Measurements from ENCODE around the gene PDE4A. TPM values are rescaled to one million over a fixed set of nuclear protein-coding genes. Genes with fewer than 3 reads are reported as not detected.

PDE4A gene
- total and polyA plus RNA-seq, 10 of the 15 experiments (the other 5 are each of a cell fraction or from before 2014, with no cell fraction given), result 0.24 to 13.3 (median 4.9) TPM

DNA sequence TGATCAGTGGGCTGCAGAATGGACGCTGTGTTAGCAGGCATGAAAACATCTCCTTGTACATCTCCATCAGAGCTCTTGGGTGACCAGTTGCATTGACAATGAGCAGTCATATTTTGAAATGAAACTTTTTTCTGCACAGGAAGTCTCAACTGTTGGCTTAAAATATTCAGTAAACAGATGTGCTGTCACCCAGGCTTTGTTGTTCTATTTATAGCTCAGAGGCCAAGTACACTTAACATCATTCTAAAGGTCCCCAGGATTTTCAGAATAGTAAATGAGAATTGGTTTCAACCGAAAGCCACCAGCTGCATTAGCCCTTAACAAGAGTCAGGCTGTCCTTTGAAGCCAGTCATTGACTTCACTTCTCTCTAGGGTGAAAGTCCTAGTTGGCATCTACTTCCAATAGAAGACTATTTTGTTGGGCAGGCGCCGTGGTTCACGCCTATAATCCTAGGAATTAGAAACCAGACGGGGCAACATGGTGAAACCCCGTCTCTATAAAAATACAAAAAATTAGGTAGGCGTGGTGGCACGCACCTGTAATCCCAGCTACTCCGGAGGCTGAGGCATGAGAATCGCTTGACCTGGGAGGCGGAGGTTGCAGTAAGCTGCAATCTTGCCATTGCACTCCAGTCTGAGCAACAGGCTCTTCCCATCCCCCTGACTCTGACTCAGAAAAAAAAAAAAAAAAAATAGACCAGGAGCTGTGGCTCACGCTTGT, 7.9 kb upstream of the PDE4A start (continued):
- TF ChIP-seq IKZF1 (conservative IDR thresholded peaks at IDR 0.05) (peak; percentile 83), KDM1A (IDR thresholded peaks at IDR 0.05; ENCODE audit: borderline replicate concordance) (no peak), ATF7 (IDR thresholded peaks at IDR 0.05; ENCODE audit: low read depth) (peak; percentile 90), RELA (IDR thresholded peaks at IDR 0.05; ENCODE audit: borderline replicate concordance, partially characterized antibody) (no peak), ZNF217 (IDR thresholded peaks at IDR 0.05) (peak; percentile 55; the same call in 1 of the 2 replicates), ZNF384 (IDR thresholded peaks at IDR 0.05; ENCODE audit: borderline replicate concordance, low read depth, low read length) (peak; percentile 27), FOXK2 (IDR thresholded peaks at IDR 0.05) (no peak), NFYB (IDR thresholded peaks at IDR 0.05; ENCODE audit: insufficient read depth, low read depth, low read length) (no peak), SPI1 (IDR thresholded peaks at IDR 0.05; ENCODE audit: borderline replicate concordance, insufficient read depth, low read depth, low read length) (0 out of 2 replicates have a peak, but pooled peaks have one; percentile 38), EP300 (IDR thresholded peaks at IDR 0.05; ENCODE audit: borderline replicate concordance in 1 of 2, control insufficient read depth in 1 of 2, low read depth in 2 of 2, low read length in 2 of 2) (peak in 1 of 2 experiments; percentile 84; a peak in 2 of 4 replicates), SRF (IDR thresholded peaks at IDR 0.05; ENCODE audit: low read depth in 2 of 2, low read length in 2 of 2) (no peak)
- TF ChIP-seq, protein P1, sequence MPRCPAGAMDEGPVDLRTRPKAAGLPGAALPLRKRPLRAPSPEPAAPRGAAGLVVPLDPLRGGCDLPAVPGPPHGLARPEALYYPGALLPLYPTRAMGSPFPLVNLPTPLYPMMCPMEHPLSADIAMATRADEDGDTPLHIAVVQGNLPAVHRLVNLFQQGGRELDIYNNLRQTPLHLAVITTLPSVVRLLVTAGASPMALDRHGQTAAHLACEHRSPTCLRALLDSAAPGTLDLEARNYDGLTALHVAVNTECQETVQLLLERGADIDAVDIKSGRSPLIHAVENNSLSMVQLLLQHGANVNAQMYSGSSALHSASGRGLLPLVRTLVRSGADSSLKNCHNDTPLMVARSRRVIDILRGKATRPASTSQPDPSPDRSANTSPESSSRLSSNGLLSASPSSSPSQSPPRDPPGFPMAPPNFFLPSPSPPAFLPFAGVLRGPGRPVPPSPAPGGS (IDR thresholded peaks at IDR 0.05; ENCODE audit: borderline replicate concordance, insufficient read depth, low read depth, low read length, poor library complexity, severe bottlenecking), result no peak
- TF ChIP-seq, protein P2, sequence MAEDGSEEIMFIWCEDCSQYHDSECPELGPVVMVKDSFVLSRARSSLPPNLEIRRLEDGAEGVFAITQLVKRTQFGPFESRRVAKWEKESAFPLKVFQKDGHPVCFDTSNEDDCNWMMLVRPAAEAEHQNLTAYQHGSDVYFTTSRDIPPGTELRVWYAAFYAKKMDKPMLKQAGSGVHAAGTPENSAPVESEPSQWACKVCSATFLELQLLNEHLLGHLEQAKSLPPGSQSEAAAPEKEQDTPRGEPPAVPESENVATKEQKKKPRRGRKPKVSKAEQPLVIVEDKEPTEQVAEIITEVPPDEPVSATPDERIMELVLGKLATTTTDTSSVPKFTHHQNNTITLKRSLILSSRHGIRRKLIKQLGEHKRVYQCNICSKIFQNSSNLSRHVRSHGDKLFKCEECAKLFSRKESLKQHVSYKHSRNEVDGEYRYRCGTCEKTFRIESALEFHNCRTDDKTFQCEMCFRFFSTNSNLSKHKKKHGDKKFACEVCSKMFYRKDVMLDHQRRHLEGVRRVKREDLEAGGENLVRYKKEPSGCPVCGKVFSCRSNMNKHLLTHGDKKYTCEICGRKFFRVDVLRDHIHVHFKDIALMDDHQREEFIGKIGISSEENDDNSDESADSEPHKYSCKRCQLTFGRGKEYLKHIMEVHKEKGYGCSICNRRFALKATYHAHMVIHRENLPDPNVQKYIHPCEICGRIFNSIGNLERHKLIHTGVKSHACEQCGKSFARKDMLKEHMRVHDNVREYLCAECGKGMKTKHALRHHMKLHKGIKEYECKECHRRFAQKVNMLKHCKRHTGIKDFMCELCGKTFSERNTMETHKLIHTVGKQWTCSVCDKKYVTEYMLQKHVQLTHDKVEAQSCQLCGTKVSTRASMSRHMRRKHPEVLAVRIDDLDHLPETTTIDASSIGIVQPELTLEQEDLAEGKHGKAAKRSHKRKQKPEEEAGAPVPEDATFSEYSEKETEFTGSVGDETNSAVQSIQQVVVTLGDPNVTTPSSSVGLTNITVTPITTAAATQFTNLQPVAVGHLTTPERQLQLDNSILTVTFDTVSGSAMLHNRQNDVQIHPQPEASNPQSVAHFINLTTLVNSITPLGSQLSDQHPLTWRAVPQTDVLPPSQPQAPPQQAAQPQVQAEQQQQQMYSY (CRISPR knock-in tag; IDR thresholded peaks at IDR 0.05), result no peak
- TF ChIP-seq, protein P3, sequence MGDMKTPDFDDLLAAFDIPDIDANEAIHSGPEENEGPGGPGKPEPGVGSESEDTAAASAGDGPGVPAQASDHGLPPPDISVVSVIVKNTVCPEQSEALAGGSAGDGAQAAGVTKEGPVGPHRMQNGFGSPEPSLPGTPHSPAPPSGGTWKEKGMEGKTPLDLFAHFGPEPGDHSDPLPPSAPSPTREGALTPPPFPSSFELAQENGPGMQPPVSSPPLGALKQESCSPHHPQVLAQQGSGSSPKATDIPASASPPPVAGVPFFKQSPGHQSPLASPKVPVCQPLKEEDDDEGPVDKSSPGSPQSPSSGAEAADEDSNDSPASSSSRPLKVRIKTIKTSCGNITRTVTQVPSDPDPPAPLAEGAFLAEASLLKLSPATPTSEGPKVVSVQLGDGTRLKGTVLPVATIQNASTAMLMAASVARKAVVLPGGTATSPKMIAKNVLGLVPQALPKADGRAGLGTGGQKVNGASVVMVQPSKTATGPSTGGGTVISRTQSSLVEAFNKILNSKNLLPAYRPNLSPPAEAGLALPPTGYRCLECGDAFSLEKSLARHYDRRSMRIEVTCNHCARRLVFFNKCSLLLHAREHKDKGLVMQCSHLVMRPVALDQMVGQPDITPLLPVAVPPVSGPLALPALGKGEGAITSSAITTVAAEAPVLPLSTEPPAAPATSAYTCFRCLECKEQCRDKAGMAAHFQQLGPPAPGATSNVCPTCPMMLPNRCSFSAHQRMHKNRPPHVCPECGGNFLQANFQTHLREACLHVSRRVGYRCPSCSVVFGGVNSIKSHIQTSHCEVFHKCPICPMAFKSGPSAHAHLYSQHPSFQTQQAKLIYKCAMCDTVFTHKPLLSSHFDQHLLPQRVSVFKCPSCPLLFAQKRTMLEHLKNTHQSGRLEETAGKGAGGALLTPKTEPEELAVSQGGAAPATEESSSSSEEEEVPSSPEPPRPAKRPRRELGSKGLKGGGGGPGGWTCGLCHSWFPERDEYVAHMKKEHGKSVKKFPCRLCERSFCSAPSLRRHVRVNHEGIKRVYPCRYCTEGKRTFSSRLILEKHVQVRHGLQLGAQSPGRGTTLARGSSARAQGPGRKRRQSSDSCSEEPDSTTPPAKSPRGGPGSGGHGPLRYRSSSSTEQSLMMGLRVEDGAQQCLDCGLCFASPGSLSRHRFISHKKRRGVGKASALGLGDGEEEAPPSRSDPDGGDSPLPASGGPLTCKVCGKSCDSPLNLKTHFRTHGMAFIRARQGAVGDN (IDR thresholded peaks at IDR 0.05), result 0 out of 2 replicates have a peak, but pooled peaks have one; percentile 26

Measured in GM12878 (cell line).